Stimulated activated CD8-positive, alpha-beta memory T cell treated with anti-CD3 and anti-CD28 coated beads, Interleukin-4, amount 100 ng/mL, for 4 hours (primary cell): Measurements from ENCODE around the gene SURF2.
"Not testable (repeated sequence)": the region's sequence is repeated elsewhere in the genome, so short reads cannot be mapped to it uniquely, and the experiment has no call there.

ENCODE experiments used
- DNase-seq, 2 donors: peaks; one replicate each; pipeline ENCODE4 v3.0.0-alpha.2; 2020; ENCODE audit warnings: low read depth in 2 of 2, low spot score in 1 of 2

SURF2 gene

GRCh38 chr9:133375724-133376654 lies 19.6 kb downstream of the SURF2 start, which contains the start of the genes STKLD1 and SURF4:
STKLD1 (plus strand) TSS chr9:133376366; CDS start chr9:133376474, 108 bp downstream.
SURF4 (minus strand) TSS chr9:133376060; CDS start chr9:133375969, 91 bp downstream.
- DNase-seq: peak; percentile 82 to 88

GRCh38 chr9:133377280-133377679 lies 20.9 kb downstream of the SURF2 start:
- DNase-seq: not testable (repeated sequence)

- DNase-seq: no peak
Measured at GRCh38 chr9:133377721-133378216, 21.4 kb downstream of the SURF2 start.

- DNase-seq: no peak
Measured at GRCh38 chr9:133378408-133378962, 22.1 kb downstream of the SURF2 start.

- no peak for DNase-seq
Measured at GRCh38 chr9:133379153-133380086, 23.1 kb downstream of the SURF2 start.

GRCh38 chr9:133380734-133381133 lies 24.4 kb downstream of the SURF2 start:
- no peak for DNase-seq

- no peak for DNase-seq
Measured at GRCh38 chr9:133382507-133383141, 26.3 kb downstream of the SURF2 start.

- no peak for DNase-seq
Measured at GRCh38 chr9:133383438-133383837, 27.1 kb downstream of the SURF2 start.

GRCh38 chr9:133384736-133385321 lies 28.5 kb downstream of the SURF2 start:
- no peak for DNase-seq

GRCh38 chr9:133385452-133385851 lies 29.1 kb downstream of the SURF2 start:
- DNase-seq: no peak

- no peak for DNase-seq
Measured at GRCh38 chr9:133386338-133386737, 30.0 kb downstream of the SURF2 start.

- no peak for DNase-seq
Measured at GRCh38 chr9:133387680-133388079, 31.3 kb downstream of the SURF2 start.

GRCh38 chr9:133389025-133389557 lies 32.7 kb downstream of the SURF2 start:
- DNase-seq: no peak

GRCh38 chr9:133389562-133389961 lies 33.2 kb downstream of the SURF2 start:
- DNase-seq: no peak

GRCh38 chr9:133390713-133391112 lies 34.4 kb downstream of the SURF2 start:
- no peak for DNase-seq

GRCh38 chr9:133391449-133391848 lies 35.1 kb downstream of the SURF2 start:
- DNase-seq: not testable (repeated sequence)

- not testable (repeated sequence) for DNase-seq
Measured at GRCh38 chr9:133392308-133392707, 36.0 kb downstream of the SURF2 start.

- DNase-seq: no peak
Measured at GRCh38 chr9:133393399-133393798, 37.0 kb downstream of the SURF2 start.

GRCh38 chr9:133394687-133395271 lies 38.4 kb downstream of the SURF2 start:
- DNase-seq: no peak
